ENCODE results near the gene EPHB1.

The EPHB1 gene

DNA sequence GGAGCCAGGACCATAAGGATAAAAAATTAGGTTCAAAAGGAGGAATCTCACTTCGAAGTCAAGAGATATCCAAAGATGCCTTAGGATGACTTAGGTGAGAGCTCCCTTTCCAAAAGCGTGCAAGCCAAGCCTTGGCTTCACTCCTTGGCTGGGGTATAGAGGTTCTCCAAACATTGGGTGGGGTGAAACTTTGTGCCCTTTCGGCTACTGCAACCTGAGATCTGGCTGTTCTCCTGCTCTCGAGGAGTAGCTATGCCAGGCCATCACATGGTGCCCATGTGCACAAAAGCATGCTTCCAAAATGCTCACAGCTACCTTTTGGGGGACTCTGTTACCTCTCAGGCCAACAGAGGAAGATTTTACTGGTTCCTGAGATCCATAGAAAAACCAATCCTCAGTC, 373.8 kb downstream of the EPHB1 start:
- no peaks in the 10 kb centered on the region for H3F3A ChIP-seq (ENCODE audit: insufficient read depth, low read length)
- no peaks in the 10 kb centered on the region for H3K4me1 ChIP-seq (ENCODE audit: insufficient read depth, low read length, severe bottlenecking)
- TF ChIP-seq EZH2 (IDR thresholded peaks at IDR 0.05; ENCODE audit: borderline replicate concordance, low read length): no peak
- TF ChIP-seq, protein P1, sequence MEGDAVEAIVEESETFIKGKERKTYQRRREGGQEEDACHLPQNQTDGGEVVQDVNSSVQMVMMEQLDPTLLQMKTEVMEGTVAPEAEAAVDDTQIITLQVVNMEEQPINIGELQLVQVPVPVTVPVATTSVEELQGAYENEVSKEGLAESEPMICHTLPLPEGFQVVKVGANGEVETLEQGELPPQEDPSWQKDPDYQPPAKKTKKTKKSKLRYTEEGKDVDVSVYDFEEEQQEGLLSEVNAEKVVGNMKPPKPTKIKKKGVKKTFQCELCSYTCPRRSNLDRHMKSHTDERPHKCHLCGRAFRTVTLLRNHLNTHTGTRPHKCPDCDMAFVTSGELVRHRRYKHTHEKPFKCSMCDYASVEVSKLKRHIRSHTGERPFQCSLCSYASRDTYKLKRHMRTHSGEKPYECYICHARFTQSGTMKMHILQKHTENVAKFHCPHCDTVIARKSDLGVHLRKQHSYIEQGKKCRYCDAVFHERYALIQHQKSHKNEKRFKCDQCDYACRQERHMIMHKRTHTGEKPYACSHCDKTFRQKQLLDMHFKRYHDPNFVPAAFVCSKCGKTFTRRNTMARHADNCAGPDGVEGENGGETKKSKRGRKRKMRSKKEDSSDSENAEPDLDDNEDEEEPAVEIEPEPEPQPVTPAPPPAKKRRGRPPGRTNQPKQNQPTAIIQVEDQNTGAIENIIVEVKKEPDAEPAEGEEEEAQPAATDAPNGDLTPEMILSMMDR (IDR thresholded peaks at IDR 0.05; ENCODE audit: low read length): no peak
- H3K27me3 ChIP-seq (ENCODE audit: insufficient read depth, low read length): no peaks in the 10 kb centered on the region
- H3K9me3 ChIP-seq (ENCODE audit: low read length): no peaks in the 10 kb centered on the region
- H4K20me1 ChIP-seq (ENCODE audit: insufficient read depth, low read length): no peaks in the 10 kb centered on the region
- no peak overlapping the region for H3K4me3 ChIP-seq (ENCODE audit: low read depth, low read length, poor library complexity, severe bottlenecking)
- H3K9me2 ChIP-seq (ENCODE audit: low read depth, low read length): no peaks in the 10 kb centered on the region
- H2AFZ ChIP-seq (ENCODE audit: low read length): no peak overlapping the region
- no peak overlapping the region for H3K4me2 ChIP-seq (ENCODE audit: low read length)
- H3K36me3 ChIP-seq (ENCODE audit: insufficient read depth, low read length): no peaks in the 10 kb centered on the region
- H3K79me2 ChIP-seq (ENCODE audit: insufficient read depth, low read length): no peaks in the 10 kb centered on the region
- no peak overlapping the region for H3K27ac ChIP-seq (ENCODE audit: low read depth, low read length, poor library complexity, severe bottlenecking)
- H3K9ac ChIP-seq (ENCODE audit: low read length): no peak overlapping the region

DNA sequence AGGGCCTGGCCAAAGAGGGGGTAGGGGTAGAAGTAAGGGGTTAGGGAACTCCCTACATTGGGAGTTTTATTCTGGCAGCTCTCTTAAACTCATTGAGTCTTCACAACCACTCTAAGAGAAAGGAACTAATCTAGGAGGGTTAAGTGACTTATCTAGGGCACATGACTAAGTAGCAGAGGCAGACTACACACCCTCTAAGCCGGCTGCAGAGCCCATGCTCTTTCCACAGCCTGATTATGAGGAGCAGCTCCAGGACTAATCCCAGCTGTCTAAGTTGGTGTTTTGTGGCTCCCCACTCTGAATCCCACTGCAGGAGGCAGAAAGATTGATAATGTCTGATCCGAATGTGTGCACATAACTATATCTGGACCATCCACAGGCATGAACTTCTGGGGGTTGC, 374.6 kb downstream of the EPHB1 start:
- H3K9me3 ChIP-seq (ENCODE audit: low read length): no peaks in the 10 kb centered on the region
- TF ChIP-seq, protein P1 (IDR thresholded peaks at IDR 0.05; ENCODE audit: low read length): no peak
- TF ChIP-seq EZH2 (IDR thresholded peaks at IDR 0.05; ENCODE audit: borderline replicate concordance, low read length): no peak
- no peaks in the 10 kb centered on the region for H3K36me3 ChIP-seq (ENCODE audit: insufficient read depth, low read length)
- no peak overlapping the region for H3K9ac ChIP-seq (ENCODE audit: low read length)
- H3K9me2 ChIP-seq (ENCODE audit: low read depth, low read length): no peaks in the 10 kb centered on the region
- H3K4me3 ChIP-seq (ENCODE audit: low read depth, low read length, poor library complexity, severe bottlenecking): no peak overlapping the region
- H2AFZ ChIP-seq (ENCODE audit: low read length): no peak overlapping the region
- H3K4me1 ChIP-seq (ENCODE audit: insufficient read depth, low read length, severe bottlenecking): no peaks in the 10 kb centered on the region
- no peaks in the 10 kb centered on the region for H3F3A ChIP-seq (ENCODE audit: insufficient read depth, low read length)
- H3K27ac ChIP-seq (ENCODE audit: low read depth, low read length, poor library complexity, severe bottlenecking): no peak overlapping the region
- H3K27me3 ChIP-seq (ENCODE audit: insufficient read depth, low read length): no peaks in the 10 kb centered on the region
- H3K79me2 ChIP-seq (ENCODE audit: insufficient read depth, low read length): no peaks in the 10 kb centered on the region
- H3K4me2 ChIP-seq (ENCODE audit: low read length): no peak overlapping the region
- H4K20me1 ChIP-seq (ENCODE audit: insufficient read depth, low read length): no peaks in the 10 kb centered on the region

DNA sequence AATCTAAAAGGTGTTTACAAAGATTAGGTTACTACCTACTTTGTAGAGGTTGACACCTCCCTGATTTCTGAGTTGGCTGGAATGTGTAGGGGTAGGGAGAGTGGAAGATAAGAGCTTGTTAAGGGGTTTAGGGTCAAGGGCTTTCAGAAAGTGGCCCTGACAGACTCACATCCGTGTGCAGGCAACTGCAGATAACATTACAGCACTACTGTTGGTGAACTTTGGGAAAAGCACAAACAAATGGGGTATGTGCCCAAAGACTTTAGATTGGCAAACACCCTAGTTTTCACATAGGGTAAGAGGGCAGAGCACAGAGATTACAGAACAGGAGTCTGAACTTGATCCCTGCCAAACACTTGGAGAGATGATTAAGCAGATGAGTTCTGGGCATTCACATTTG, 375.7 kb downstream of the EPHB1 start:
- Histone ChIP-seq H3K4me3 (ENCODE audit: low read depth, low read length, poor library complexity, severe bottlenecking) (no peak overlapping the region), H2AFZ (ENCODE audit: low read length) (no peak overlapping the region), H3K36me3 (ENCODE audit: insufficient read depth, low read length) (no peaks in the 10 kb centered on the region), H3K27me3 (ENCODE audit: insufficient read depth, low read length) (no peaks in the 10 kb centered on the region), H3K4me2 (ENCODE audit: low read length) (no peak overlapping the region), H3K27ac (ENCODE audit: low read depth, low read length, poor library complexity, severe bottlenecking) (no peak overlapping the region), H3K79me2 (ENCODE audit: insufficient read depth, low read length) (no peaks in the 10 kb centered on the region), H3F3A (ENCODE audit: insufficient read depth, low read length) (no peaks in the 10 kb centered on the region), H3K9ac (ENCODE audit: low read length) (no peak overlapping the region), H3K4me1 (ENCODE audit: insufficient read depth, low read length, severe bottlenecking) (no peaks in the 10 kb centered on the region), H4K20me1 (ENCODE audit: insufficient read depth, low read length) (no peaks in the 10 kb centered on the region), H3K9me3 (ENCODE audit: low read length) (no peaks in the 10 kb centered on the region), H3K9me2 (ENCODE audit: low read depth, low read length) (no peaks in the 10 kb centered on the region)
- TF ChIP-seq EZH2 (IDR thresholded peaks at IDR 0.05; ENCODE audit: borderline replicate concordance, low read length): no peak
- TF ChIP-seq, protein P1 (IDR thresholded peaks at IDR 0.05; ENCODE audit: low read length): no peak
